Measurements from ENCODE around the gene ACBD6.

- TF ChIP-seq POLR2AphosphoS5 (IDR thresholded peaks at IDR 0.05; ENCODE audit: low read depth, low read length) (no peak), TAF1 (IDR thresholded peaks at IDR 0.05; ENCODE audit: borderline replicate concordance, insufficient read depth, low read length) (no peak), SIN3A (IDR thresholded peaks at IDR 0.05; ENCODE audit: borderline replicate concordance, insufficient read depth, low read length) (no peak)
- TF ChIP-seq, protein P1, sequence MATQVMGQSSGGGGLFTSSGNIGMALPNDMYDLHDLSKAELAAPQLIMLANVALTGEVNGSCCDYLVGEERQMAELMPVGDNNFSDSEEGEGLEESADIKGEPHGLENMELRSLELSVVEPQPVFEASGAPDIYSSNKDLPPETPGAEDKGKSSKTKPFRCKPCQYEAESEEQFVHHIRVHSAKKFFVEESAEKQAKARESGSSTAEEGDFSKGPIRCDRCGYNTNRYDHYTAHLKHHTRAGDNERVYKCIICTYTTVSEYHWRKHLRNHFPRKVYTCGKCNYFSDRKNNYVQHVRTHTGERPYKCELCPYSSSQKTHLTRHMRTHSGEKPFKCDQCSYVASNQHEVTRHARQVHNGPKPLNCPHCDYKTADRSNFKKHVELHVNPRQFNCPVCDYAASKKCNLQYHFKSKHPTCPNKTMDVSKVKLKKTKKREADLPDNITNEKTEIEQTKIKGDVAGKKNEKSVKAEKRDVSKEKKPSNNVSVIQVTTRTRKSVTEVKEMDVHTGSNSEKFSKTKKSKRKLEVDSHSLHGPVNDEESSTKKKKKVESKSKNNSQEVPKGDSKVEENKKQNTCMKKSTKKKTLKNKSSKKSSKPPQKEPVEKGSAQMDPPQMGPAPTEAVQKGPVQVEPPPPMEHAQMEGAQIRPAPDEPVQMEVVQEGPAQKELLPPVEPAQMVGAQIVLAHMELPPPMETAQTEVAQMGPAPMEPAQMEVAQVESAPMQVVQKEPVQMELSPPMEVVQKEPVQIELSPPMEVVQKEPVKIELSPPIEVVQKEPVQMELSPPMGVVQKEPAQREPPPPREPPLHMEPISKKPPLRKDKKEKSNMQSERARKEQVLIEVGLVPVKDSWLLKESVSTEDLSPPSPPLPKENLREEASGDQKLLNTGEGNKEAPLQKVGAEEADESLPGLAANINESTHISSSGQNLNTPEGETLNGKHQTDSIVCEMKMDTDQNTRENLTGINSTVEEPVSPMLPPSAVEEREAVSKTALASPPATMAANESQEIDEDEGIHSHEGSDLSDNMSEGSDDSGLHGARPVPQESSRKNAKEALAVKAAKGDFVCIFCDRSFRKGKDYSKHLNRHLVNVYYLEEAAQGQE (IDR thresholded peaks at IDR 0.05; ENCODE audit: insufficient read depth in 1 of 2, low read depth in 2 of 2, low read length in 2 of 2) = no peak
Observed at GRCh38 chr1:180451504-180451903, 50.9 kb downstream of the ACBD6 start.
